GM10248 (cell line): ENCODE measurements around the gene GOLGA6L22.
"Not testable (repeated sequence)": the region's sequence is repeated elsewhere in the genome, so short reads cannot be mapped to it uniquely, and the experiment has no call there.

Experiments
- CTCF ChIA-PET: fragments of 300-600 bp; sonication (Branson Sonifier 250); formaldehyde crosslinking; extraction: SDS; loops from one replicate; lab custom pipeline; 2021; ENCODE audit warnings: antibody characterized with exemption; lab: Yijun Ruan, JAX
- POLR2A ChIA-PET: fragments of 350-650 bp; sonication (Branson Sonifier 250); formaldehyde crosslinking; extraction: SDS; loops from one replicate; lab custom pipeline; 2020; ENCODE audit warnings: antibody characterized with exemption; lab: Yijun Ruan, JAX
- DNase-seq: peaks from one replicate; pipeline ENCODE4 v3.0.0; 2012; ENCODE audit errors: extremely low spot score

Gene GOLGA6L22

GRCh38 chr15:22458603-22459002 lies at the start of gene GOLGA6L22:
Gene GOLGA6L22, plus strand, starts transcription at chr15:22458903. Its CDS starts 91 bp downstream, at chr15:22458994.
- DNase-seq, POLR2A ChIA-PET, CTCF ChIA-PET: not testable (repeated sequence)

- DNase-seq, POLR2A ChIA-PET, CTCF ChIA-PET: not testable (repeated sequence)
Measured at GRCh38 chr15:22417288-22417687, 41.4 kb upstream of the GOLGA6L22 start.

- CTCF ChIA-PET, POLR2A ChIA-PET, DNase-seq: not testable (repeated sequence)
Measured at GRCh38 chr15:22417795-22418194, 40.9 kb upstream of the GOLGA6L22 start.

GRCh38 chr15:22418212-22418611 lies 40.5 kb upstream of the GOLGA6L22 start:
- DNase-seq, CTCF ChIA-PET, POLR2A ChIA-PET: not testable (repeated sequence)

GRCh38 chr15:22418666-22419065 lies 40.0 kb upstream of the GOLGA6L22 start:
- DNase-seq, POLR2A ChIA-PET, CTCF ChIA-PET: not testable (repeated sequence)

- DNase-seq, POLR2A ChIA-PET, CTCF ChIA-PET: not testable (repeated sequence)
Measured at GRCh38 chr15:22420340-22420739, 38.4 kb upstream of the GOLGA6L22 start.

- CTCF ChIA-PET, POLR2A ChIA-PET, DNase-seq: not testable (repeated sequence)
Measured at GRCh38 chr15:22429426-22429825, 29.3 kb upstream of the GOLGA6L22 start.

- DNase-seq, CTCF ChIA-PET, POLR2A ChIA-PET: not testable (repeated sequence)
Measured at GRCh38 chr15:22431687-22432086, 27.0 kb upstream of the GOLGA6L22 start.

GRCh38 chr15:22494490-22495113 lies 35.9 kb downstream of the GOLGA6L22 start:
- POLR2A ChIA-PET, CTCF ChIA-PET, DNase-seq: not testable (repeated sequence)

GRCh38 chr15:22497200-22497599 lies 38.5 kb downstream of the GOLGA6L22 start:
- CTCF ChIA-PET, POLR2A ChIA-PET, DNase-seq: not testable (repeated sequence)

- POLR2A ChIA-PET, CTCF ChIA-PET, DNase-seq: not testable (repeated sequence)
Measured at GRCh38 chr15:22498220-22498925, 39.7 kb downstream of the GOLGA6L22 start.

- DNase-seq, CTCF ChIA-PET, POLR2A ChIA-PET: not testable (repeated sequence)
Measured at GRCh38 chr15:22502272-22502671, 43.6 kb downstream of the GOLGA6L22 start.

- CTCF ChIA-PET, DNase-seq, POLR2A ChIA-PET: not testable (repeated sequence)
Measured at GRCh38 chr15:22506959-22507358, 48.3 kb downstream of the GOLGA6L22 start.

- DNase-seq, POLR2A ChIA-PET, CTCF ChIA-PET: not testable (repeated sequence)
Measured at GRCh38 chr15:22516140-22516539, 57.4 kb downstream of the GOLGA6L22 start.
